A204.1 (cell line): ENCODE measurements around the gene ARHGEF3.
"Not testable (repeated sequence)": the region's sequence is repeated elsewhere in the genome, so short reads cannot be mapped to it uniquely, and the experiment has no call there.

Source experiments
- FAIRE-seq: peaks from 2 replicates; lab custom pipeline; 2012; peaks lifted over from hg19 to GRCh38; lab: Jason Lieb, UNC

The ARHGEF3 gene

DNA sequence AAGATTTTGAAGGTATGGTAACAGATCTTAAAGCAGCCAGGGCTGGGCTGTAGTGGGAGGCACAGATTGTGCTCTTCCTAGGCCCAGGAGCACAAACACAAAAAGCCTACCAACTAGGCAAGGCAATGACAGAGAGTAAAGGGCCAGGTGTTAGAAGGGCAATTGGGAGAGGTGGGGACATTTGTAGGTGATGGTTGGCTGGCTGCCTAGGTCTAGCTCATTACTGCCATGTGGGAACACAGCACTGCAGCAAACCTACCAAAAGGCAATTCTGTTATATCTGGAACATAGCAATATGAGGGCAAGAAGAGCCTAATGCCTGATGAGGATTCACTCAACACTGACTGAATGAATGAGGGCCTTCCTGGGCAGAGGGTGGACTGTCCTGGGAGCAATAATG lies 30.4 kb downstream of the ARHGEF3 start:
- no peak for FAIRE-seq

DNA sequence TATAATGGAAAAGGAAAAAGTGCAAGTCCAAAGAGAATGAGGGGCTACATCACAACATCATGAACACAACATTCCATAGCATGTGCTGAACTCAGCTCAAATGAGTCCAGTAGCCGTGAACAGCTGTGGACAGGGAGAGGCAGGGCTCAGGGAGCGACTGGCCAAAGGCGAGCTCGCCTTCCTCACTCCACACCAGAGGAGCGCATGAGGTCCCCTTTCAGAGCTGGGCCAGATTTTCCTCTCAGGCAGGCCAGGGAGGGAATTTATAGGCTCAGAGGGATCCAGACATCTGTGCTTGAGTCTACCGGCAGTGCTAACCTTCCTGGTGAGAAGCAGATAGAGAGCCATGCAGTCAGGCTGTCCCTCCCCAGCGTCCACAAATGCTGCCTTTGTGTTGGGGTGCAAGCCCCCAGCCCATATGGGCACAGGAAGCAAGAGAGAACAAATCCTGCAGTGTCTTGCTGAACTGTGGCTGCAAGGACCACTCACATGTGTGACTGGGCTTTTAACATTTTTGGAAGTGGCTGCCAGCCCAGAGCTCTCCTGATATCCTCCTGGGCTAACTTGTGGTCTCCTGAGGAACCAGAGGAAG lies 32.5 kb downstream of the ARHGEF3 start:
- no peak for FAIRE-seq

DNA sequence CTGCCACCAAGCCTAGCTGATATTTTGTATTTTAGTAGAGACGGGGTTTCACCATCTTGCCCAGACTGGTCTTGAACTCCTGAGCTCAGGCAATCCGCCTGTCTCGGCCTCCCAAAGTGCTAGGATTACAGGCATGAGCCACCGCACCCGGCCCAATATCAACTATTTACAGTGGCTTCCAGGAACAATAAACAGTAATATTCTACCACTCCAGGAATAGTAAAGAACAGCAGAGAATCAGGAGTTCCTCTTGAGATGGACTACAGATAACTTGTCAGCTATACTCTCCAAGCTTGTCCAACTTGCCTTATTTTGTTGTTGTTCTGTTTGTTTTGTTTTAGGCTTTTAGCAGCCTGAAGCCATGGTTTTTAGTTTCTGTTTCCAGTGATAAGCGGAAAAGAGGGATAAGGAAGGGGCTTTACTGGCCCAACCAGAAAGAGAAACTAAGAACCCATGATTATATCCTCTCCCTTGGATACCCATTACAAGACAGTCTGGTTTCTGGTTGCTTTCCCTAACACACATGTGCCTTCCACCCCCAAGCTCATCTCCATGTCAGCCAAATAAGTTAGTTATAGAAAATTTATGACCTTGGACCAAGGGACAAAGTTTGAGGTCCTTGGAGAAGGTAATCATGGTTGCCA lies 36.7 kb downstream of the ARHGEF3 start:
- FAIRE-seq = no peak

DNA sequence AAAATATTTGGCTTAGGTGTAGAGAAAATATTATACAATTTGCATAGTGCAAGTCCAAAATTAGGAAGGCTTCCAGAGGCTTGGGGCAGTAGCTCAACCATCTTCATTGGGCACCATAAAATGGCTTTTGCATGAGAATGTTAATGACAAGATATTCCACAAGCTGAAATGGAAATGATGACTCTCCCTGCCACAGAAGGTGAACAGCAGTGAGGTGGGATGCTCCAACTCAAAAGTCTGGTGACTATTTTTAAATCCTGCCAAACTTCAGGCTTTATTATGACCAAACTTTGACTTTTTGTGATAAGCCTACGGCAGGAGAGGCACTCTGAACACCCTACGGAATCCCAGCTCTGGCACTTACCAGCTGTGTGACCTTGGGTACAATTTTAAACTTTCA lies 37.6 kb downstream of the ARHGEF3 start:
- FAIRE-seq = no peak

DNA sequence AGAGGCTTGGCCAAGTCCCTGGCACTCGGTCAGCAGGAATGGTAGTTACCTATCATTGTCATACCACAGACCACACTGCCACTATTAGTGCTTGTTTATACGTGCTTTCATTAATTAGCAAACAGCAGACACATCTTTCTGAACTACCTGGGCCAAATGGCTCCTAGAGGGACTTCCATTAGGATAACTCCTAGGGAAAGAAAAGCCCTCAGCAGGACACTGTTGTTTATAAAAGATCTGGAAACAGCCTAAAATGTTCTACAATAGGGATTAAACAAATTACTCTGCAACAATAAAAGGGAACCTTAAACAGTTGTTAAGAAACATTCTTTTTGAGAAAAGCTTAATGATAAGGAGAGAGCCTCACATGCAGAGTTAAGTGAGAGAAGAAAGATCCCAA lies 38.5 kb downstream of the ARHGEF3 start:
- FAIRE-seq = no peak

DNA sequence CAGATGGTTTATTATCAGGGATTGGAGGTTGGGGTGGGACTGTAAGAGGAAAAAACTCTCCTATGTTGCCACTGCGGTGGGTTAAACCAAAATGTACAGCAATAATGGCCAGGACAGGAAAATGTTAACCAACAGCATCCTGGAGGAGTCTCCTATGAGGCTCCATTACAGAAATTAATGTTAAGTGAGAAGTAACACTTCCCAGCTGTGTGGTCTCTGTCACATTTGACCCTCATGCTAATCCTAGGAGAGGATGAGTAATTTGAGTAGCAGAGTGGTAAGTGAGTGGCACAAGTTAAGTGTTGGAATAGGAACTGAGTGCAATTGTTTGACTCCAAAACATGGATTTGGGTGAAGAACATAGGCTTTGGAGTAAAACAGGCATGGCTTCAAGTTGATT lies 39.0 kb downstream of the ARHGEF3 start:
- no peak for FAIRE-seq

DNA sequence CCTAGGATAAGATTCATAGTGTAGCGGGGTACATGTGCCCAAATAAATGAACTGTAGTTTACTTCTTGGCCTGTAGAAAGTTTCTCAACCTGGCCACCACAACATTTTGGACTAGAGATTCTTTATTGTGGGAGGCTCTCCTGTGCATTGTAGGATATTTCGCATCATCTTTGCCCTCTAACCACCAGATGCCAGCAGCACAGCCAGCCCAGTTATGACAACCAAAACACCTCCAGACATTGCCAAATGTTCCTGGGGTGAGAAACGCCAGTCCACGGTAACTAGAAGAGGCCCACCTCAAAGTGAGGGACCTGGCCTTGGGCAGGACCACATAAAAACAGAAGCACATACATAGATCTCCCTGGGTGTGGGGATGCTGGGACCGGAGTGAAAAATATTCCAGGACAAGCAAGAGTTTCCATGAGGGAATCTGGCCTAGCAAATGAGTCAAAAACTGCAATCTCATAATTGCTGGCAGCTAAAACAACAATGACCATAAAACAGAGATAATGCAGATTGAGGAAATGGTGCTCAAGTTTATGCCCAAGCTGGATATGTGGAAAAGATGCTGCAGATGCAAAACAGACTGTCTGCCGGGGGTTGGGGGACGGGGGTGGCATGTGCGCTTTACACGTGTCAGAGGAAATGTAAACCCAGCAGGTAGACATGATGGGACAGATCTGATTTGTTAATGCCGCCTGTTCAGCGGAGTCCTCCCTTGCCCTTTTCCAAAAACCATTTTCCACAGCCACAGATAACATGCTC lies 39.7 kb downstream of the ARHGEF3 start:
- FAIRE-seq = no peak

DNA sequence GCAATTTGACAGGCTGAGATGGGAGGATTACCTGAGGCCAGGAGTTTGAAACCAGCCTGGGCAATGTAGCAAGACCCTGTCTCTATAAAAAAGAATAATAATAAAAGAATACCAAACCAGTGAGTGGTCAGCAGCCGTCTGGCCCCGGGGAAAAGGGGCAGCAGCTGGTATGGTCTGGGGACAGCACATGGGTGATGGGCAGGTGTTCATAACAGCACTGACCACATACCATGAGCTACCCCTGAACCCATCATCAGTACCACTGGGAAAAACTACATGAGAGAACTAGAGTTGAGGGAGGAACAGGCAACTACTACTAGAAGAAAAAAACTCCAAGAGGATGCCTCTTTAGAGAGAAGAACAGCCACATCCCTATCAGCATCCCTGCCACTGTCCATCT lies 40.7 kb downstream of the ARHGEF3 start:
- FAIRE-seq = no peak

DNA sequence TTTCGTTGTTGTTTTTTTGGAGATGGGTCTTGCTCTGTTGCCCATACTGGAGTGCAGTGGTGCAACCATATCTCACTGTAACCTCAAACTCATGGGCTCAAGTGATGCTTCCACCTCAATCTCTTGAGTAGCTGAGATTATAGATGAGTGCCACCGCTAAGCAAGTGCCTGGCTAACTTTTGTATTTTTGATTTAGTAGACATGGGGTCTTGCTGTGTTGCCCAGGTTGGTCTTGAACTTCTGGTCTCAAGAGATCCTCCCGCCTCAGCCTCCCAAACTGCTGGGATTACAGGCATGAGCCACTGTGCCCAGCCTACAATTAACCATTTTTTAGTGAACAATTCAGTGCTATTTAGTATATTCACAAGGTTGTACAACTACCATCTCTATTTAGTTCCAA lies 42.2 kb downstream of the ARHGEF3 start:
- FAIRE-seq = no peak

DNA sequence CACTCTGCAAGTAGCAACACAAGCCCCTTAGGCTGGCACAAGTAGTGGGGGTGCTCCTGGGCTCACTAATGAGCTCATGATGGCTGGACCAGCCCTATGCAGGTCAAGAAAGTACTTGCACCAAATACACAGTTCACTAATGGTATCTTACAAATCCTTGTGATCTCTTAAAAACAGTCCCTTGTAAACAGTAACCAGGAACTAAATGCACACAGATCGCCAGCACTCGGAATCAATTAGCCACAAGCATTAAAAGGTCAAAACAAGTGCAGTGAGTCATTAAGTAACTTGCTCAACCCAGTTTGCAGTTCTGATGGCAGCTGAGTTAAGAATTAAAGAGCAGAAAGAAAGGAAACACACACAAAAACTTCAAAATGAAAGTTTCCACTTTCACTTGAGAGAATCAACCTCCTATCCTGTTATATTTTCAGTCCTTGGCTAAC lies 43.2 kb downstream of the ARHGEF3 start:
- no peak for FAIRE-seq

DNA sequence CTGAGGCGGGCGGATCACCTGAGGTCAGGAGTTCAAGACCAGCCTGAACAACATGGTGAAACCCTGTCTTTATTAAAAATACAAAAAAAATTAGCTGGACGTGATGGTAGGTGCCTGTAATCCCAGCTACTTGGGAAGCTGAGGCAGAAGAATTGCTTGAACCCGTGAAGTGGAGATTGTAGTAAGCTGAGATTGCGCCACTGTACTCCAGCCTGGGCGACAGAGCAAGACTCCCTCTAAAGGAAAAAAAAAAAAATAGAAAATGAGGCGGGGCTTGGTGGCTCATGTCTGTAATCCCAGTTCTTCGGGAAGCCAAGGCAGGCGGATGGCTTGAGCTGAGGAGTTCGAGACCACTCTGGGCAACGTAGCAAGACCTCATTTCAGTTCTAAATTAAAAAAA lies 43.7 kb downstream of the ARHGEF3 start:
- FAIRE-seq = not testable (repeated sequence)

DNA sequence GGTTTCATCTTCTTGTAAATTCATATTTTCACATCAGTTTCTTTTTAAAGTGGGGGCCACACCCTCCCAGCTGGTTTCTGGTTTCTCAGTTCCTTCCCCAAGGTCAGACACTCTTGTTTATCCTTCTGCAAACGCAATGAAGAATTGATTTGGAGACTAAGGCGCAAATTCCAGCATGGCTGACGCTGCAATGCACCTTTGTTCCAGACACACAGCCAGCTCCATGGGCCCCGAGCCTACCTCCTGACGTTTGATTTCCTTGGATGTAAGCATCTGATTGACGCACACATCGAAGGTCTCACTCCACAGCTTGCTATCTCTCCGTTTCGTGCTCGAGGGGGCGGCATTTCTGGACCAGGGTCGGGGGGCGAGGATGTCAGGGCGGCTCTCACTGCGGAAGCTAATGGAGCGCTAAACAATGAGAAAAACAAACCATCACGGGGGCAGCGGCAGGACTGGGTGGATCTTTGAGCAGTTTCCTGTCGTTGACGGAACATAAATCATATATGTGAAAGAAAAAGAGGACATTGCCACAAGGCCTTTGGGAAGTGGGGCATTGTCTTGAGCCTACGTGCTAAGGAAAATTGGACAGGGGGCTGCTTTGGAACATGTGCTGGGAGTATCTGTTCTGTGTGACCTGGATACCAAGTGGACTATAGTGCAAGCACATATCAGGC lies 46.9 kb downstream of the ARHGEF3 start:
- no peak for FAIRE-seq

DNA sequence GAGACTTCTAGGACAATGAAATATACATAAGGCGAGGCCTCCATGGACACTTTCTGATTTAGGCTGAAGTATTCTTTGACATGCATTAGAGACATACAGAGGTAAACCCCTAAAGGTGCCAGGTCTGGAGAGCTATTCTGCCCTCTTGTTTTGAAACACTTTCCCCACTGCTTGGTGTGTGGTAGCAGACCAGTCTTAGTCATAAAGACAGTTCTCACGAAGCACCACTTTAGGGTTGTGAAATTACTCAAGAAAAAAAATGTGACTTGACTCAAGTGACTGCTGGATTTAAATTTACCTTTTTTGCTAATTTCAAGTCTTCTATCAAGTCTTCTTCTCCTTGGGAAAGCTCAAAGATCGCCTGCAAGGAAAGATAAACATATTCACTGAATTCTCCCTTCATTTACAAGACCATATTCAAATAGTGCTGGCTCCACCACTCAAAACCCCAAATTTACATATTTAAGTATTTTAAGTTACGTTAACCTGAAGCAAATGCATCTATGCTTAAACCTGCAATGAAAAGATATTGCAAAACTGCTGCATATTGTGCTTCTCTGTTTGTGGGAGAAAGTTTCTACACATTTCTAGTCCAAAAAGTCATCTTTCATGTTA lies 48.4 kb downstream of the ARHGEF3 start:
- no peak for FAIRE-seq

DNA sequence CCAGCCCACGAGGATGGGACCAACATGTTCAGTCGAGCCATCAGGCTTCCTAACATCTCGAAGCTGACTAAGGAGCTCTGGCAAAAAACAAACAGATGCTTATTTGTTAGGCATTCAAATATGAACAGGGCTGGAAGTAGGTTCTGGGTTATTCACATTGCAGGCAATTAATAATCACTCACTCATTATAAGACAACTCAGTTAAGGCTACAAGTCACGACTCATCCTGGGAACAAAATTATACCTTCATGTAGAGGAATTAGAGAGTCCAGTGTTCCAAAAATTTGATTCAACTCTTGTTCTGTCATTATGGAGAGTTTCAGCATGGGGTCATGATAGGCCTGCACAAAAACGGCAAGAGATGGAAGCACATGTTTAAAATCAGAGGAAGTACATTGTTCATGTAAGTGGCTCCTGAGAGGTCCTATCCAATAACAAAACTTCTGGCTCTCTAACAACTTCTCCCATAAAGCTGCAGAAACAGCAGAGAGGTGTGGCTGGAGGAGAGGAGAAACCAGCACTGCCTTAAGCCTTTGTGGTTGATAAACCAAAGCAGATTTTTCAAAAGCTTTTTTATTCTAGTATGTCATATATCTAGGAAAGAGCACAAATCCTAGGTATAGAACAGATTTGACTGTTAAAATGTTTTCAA lies 50.6 kb downstream of the ARHGEF3 start:
- FAIRE-seq = no peak

DNA sequence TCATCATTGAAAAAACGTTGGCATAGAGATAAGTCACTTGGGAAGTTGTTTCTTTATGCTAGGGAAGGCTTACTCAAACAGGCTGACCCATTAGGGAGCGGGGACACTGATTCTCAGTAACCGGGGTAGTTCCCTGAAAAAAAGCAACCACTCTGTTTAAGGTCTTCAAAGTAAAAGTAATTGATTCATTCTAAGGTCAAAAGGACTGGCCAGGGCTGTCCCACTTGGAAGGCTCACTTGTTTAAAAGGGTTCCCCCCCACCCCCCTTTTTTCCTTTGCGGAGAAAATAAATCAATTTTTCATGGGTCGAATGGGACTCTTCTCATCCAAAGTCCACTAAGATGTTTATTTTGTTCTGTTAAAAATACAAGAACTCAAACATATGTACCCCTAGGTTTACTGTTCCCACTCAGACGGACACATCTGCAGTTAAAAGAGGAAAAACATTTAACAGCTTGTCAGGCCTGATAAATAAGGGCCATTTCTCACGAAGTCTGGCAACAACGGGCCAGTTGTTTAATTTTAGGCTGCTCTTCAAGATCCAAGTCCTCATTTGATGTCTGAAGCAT lies 53.0 kb downstream of the ARHGEF3 start:
- FAIRE-seq = no peak

DNA sequence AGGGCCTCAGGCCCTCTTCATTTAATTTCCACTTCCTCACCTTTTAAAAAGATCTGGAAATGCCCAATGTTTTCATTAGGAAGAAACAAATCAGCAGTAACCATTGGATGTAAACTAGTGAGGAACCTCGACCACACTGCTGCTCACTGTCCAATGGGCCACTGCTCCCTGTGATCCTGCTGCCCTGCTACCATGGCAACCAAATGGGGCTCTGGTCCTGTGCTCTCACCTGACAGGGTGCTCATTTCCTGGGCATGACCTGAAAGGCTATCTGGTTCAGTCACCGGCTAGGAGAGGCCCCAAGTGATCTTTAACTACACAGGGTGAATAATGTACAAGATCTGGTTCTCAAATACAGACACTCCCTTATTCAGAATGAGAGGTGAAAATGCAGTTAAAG lies 54.6 kb downstream of the ARHGEF3 start:
- FAIRE-seq = no peak

DNA sequence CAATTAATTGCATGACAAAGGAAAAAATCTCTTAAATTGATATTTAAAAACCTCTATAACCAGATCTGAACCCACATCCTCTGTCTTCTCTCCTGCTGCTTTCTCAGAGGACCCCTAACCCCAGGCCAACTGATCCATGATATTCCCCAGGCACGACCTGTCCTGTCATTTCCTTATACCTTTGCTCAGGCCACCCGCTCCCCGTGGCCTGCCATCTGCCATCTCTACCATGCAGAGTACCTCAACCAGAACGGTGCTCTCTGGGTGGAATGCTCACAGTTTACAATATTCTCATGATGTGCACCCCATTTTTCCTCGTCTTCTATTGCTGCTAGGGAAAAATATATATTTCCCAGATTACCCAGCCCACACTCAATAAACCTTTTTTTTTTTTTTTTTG lies 57.7 kb downstream of the ARHGEF3 start:
- FAIRE-seq = no peak

DNA sequence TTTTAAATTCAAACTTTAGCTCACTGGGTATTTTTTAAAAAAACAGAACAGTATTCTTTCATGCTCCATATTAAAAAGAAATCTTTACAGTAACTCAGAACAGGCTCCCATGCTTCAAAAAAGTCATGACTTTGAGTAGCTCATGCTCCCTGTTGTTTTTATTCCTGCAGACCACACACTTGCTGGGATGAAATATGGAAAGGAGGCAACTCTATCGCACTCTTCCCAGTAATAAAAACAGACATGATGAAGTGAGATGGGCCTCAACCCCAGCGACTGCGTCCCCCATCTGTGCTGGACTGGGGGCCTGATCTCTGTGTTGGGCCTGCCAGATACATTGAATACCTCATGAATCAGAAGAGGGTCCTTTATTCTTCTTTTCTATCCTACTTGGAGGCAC lies 58.9 kb downstream of the ARHGEF3 start:
- no peak for FAIRE-seq

DNA sequence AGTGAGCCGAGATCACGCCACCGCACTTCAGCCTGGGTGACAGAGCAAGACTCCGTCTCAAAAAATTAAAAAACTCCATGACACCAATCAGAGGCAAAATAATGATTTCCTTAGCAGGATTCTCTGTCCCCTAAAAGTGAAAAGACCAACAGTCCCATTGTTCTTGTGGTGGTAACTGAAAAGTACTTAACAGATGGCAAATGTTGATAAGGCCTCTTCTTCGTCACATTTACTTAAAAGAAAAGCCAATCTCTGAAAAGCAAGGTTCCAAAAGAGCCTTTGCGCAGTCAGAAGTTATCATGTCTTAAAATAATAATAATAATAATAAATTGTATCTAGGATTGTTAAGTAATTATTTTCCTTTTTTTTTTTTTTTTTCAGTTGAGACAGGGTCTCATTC lies 62.7 kb downstream of the ARHGEF3 start:
- FAIRE-seq = no peak

DNA sequence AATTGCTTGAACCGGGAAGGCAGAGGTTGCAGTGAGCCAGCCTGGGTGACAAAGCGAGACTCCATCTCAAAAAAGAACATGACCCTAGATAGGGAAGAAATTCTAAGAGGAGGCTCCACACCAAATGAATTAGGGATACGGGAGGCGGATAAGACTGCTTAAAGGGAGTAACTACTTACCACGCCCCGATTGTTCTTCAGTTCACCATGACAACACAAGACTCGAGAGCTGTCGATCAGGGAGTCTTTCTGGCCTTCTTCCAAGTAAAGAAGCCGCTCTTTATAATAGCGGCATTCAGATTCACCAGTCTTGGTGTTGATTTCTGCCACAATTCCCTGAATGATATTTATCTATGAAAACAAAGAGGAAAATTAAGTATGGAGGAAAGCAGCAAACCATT lies 64.7 kb downstream of the ARHGEF3 start:
- no peak for FAIRE-seq

DNA sequence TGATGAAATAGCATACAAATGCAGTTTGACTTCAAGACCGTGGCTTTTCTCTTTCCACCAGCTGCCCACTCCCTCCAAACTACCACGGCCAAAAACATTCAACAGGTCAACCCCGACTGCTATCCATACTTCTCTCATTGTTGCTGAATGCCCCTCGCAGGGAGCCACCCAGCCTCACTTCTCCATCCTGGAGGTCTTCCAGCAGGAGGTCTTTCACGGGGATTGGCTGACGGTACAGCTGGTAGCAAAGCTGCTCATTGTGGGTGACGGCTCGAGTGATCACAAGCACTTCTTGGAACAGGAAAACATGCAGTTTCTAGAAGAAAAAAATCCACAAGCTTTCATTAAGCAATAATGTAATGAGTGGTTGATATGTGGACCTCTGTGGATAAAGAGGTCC lies 69.6 kb downstream of the ARHGEF3 start:
- no peak for FAIRE-seq

DNA sequence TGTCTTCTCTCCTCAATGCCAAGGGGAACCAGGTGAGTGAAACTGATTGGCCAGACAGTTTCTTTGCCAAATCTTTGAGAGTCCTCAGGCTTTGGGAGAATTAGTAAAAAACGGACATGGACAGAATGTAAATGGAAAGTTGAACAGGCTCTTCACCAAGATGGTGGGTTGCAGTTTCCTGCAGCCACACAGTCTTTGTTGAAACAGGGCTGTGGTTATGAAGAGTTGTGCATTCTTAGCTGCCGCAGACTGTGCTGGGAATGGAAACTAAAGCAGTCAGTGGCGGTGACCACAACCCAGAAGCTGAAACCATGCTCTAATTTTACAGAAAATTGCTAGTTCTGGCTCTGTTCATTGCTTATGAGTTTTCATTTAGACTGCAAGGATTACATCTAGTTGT lies 76.6 kb downstream of the ARHGEF3 start:
- no peak for FAIRE-seq
